B cell (primary cell): ENCODE data around the gene KATNAL2. TPM values are rescaled to one million over a fixed set of nuclear protein-coding genes. Genes with fewer than 3 reads are reported as not detected.

ENCODE experiments used
- ATAC-seq: fragments of 200-7000 bp; cut with Tn5 transposase; one replicate; pipeline ENCODE4 v1.10.0; 2021; ENCODE audit warnings: low read depth, mild to moderate bottlenecking, moderate number of reproducible peaks, moderate library complexity
- CTCF ChIA-PET: fragments of 350-600 bp; sonication (Branson Sonifier 250); formaldehyde crosslinking; loops from one replicate; lab custom pipeline; 2021; ENCODE audit warnings: antibody characterized with exemption, inconsistent platforms; lab: Charles Lee
- POLR2A ChIA-PET: fragments of 350-600 bp; sonication (Branson Sonifier 250); formaldehyde crosslinking; loops from one replicate; lab custom pipeline; 2021; ENCODE audit warnings: antibody characterized with exemption; lab: Charles Lee
- DNase-seq: peaks from one replicate; pipeline ENCODE4 v3.0.0; 2013
- H2AFZ ChIP-seq: 2 replicates; pipeline ENCODE4 v1.6.1; 2012; ENCODE audit warnings: mild to moderate bottlenecking, low read depth, low read length; ENCODE audit not compliant: insufficient read depth, poor library complexity, severe bottlenecking
- H3K27ac ChIP-seq, 2 donors: 1 replicate in 1 of 2; 2 replicates in 1 of 2; pipeline ENCODE4 v1.5.1; 2012 to 2013; ENCODE audit warnings: low read length in 2 of 2, mild to moderate bottlenecking in 2 of 2, moderate library complexity in 1 of 2
- H3K27me3 ChIP-seq, 4 experiments: fragments of 200-600 bp in 1 of 4; sonication (generic) in 1 of 4; replicated peaks in 1 of 4; 1 replicate in 2 of 4; 2 replicates in 2 of 4; pipeline versions ENCODE4 v1.6.1 to v1.7.0; 2013 to 2016; ENCODE audit warnings: low read length in 3 of 4, mild to moderate bottlenecking in 2 of 4, mixed read lengths in 1 of 4, moderate library complexity in 1 of 4; ENCODE audit not compliant: insufficient read depth in 4 of 4, control insufficient read depth in 3 of 4; ENCODE audit errors: control extremely low read depth in 1 of 4
- H3K36me3 ChIP-seq, 2 experiments: replicated peaks in 1 of 2; 1 replicate in 1 of 2; 2 replicates in 1 of 2; pipeline versions ENCODE4 v1.6.1 to v1.7.1; 2013; ENCODE audit warnings: low read length in 1 of 2; ENCODE audit not compliant: insufficient read depth in 2 of 2, control insufficient read depth in 1 of 2; ENCODE audit errors: control extremely low read depth in 1 of 2, extremely low read depth in 1 of 2
- H3K4me1 ChIP-seq, 2 donors: fragments of 200-600 bp in 1 of 2; sonication (generic) in 1 of 2; 1 replicate in 1 of 2; 2 replicates in 1 of 2; pipeline versions ENCODE4 v1.5.1 to v1.6.1; 2013 to 2017; ENCODE audit warnings: low read length in 2 of 2; ENCODE audit not compliant: control insufficient read depth in 2 of 2, insufficient read depth in 2 of 2
- H3K4me2 ChIP-seq: replicated peaks from 2 replicates; pipeline ENCODE3; 2012; ENCODE audit warnings: mild to moderate bottlenecking, low read depth, low read length; ENCODE audit not compliant: poor library complexity, severe bottlenecking
- H3K4me3 ChIP-seq, 5 experiments: fragments of 200-600 bp in 1 of 5; sonication (generic) in 1 of 5; 1 replicate in 3 of 5; 2 replicates in 2 of 5; pipeline versions ENCODE4 v1.5.1 to v1.7.0; 2011 to 2016; ENCODE audit warnings: low read length in 4 of 5, mild to moderate bottlenecking in 4 of 5, low read depth in 2 of 5, control low read depth in 1 of 5, moderate library complexity in 1 of 5; ENCODE audit not compliant: insufficient read depth in 1 of 5; ENCODE audit errors: control extremely low read depth in 1 of 5, extremely low read depth in 1 of 5
- H3K79me2 ChIP-seq: fragments of 200-600 bp; sonication (generic); one replicate; pipeline ENCODE4 v1.6.0; 2016; ENCODE audit warnings: low read length; ENCODE audit not compliant: control insufficient read depth, insufficient read depth
- H3K9ac ChIP-seq: fragments of 200-600 bp; sonication (generic); 2 replicates; pipeline ENCODE4 v1.6.1; 2017; ENCODE audit warnings: mild to moderate bottlenecking, low read length, moderate library complexity
- H3K9me3 ChIP-seq, 3 donors: one replicate each; pipeline versions ENCODE4 v1.6.1 to v1.7.1; 2013; ENCODE audit warnings: low read length in 2 of 3; ENCODE audit not compliant: control insufficient read depth in 2 of 3, insufficient read depth in 1 of 3; ENCODE audit errors: control extremely low read depth in 1 of 3
- H4K20me1 ChIP-seq: 2 replicates; pipeline ENCODE4 v1.6.0; 2012; ENCODE audit warnings: mild to moderate bottlenecking, low read length; ENCODE audit not compliant: insufficient read depth, control insufficient read depth, poor library complexity, severe bottlenecking
- H3K27ac Mint-ChIP-seq: one replicate; pipeline ENCODE4 v1.8.0; 2021; ENCODE audit warnings: mixed read lengths
- H3K27me3 Mint-ChIP-seq: one replicate; pipeline ENCODE4 v1.8.0; 2021; ENCODE audit warnings: mixed read lengths
- H3K4me1 Mint-ChIP-seq: one replicate; pipeline ENCODE4 v1.8.0; 2021; ENCODE audit warnings: mixed read lengths
- H3K4me3 Mint-ChIP-seq: one replicate; pipeline ENCODE4 v1.8.0; 2021; ENCODE audit warnings: mixed read lengths
- H3K9me3 Mint-ChIP-seq: one replicate; pipeline ENCODE4 v1.8.0; 2022; ENCODE audit warnings: mixed read lengths; ENCODE audit not compliant: insufficient read depth
- EZH2 ChIP-seq: IDR thresholded peaks from 2 replicates; pipeline ENCODE4 v1.6.1; 2012; ENCODE audit warnings: borderline replicate concordance, low read depth, mild to moderate bottlenecking, moderate library complexity, low read length; ENCODE audit not compliant: insufficient read depth, poor library complexity, severe bottlenecking
- WGBS: methylation state at CpG from one replicate; pipeline ENCODE4 v1.1.5; 2013; ENCODE audit warnings: missing lambda C conversion rate; ENCODE audit not compliant: insufficient coverage; 5-methylcytosine and 5-hydroxymethylcytosine counted together
- intact Hi-C: fragments of 100-400 bp; cut with micrococcal nuclease; formaldehyde crosslinking; loops from one replicate; pipeline ENCODE4 v1.10.0; 2022
- polyA plus RNA-seq: library from polyadenylated mRNA; depleted of rRNA; stranded (reverse); fragments of >200 nt; gene quantifications from 2 replicates; pipeline ENCODE4 v1.2.3, GENCODE V29; 2012
- total RNA-seq, 2 donors: library from RNA; stranded (reverse); fragments of 120-200 nt in 1 of 2; gene quantifications; 1 replicate in 1 of 2; 2 replicates in 1 of 2; pipeline versions ENCODE4 v1.2.3 to v1.2.4, GENCODE V29; 2013 to 2022
- TF ChIP-seq, protein P1 (sequence below): fragments of 200-600 bp; IDR thresholded peaks from one replicate; pipeline ENCODE4 v1.8.0; 2022; ENCODE audit warnings: antibody characterized with exemption, mild to moderate bottlenecking

Gene KATNAL2
- total and polyA plus RNA-seq, 2 donors (not counting 1 experiment from before 2014, with no cell fraction given), result 1.3 to 3.1 TPM

DNA sequence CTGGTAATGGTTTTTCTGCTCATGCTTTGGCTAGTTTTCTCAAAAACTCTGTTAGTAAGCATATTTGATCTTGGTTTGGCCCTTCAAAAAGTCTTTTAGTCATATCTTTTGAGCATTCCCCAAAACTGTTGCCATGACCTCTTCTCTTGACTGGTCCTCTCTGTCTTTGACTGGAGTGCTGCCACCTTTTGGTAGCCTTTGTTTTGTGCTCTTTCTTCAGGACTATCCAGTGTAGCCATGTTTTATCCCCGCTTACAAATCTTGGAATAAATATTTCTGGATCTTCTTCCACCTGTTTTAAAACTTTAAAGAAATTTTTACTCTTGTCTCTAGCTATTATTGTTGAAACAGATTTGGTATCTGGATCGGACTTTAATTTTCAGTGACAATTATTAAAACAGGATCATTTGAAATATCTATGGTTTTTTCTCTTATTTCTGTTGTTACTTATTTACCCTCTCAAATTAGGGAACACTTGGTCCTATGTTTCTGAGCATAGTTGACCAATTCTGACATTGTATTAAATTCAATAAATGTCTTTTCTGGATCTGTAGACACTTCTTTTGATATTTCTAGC is 119.0 kb downstream of the KATNAL2 start:
- Mint-ChIP-seq H3K4me1 (peaks cover 3% of the 10 kb centered on the region), H3K27ac (no peak overlapping the region), H3K9me3 (no peaks in the 10 kb centered on the region), H3K4me3 (no peak overlapping the region), H3K27me3 (peaks cover 10% of the 10 kb centered on the region)
- no peak overlapping the region for H3K9ac ChIP-seq
- intact Hi-C loops, result no loop called here
- DNase-seq, result no peak
- no peaks in the 10 kb centered on the region for H3K36me3 ChIP-seq
- H2AFZ ChIP-seq, result no peak overlapping the region
- no peaks in the 10 kb centered on the region for H3K27me3 ChIP-seq
- ChIA-PET CTCF (no interaction called here), POLR2A (no interaction called here)
- WGBS, result no CpG with 5 or more reads among the region's 2 CpGs
- H3K9me3 ChIP-seq, result peaks cover 0 to 21% (median 0%) of the 10 kb centered on the region in 3 donors
- TF ChIP-seq, protein P1, sequence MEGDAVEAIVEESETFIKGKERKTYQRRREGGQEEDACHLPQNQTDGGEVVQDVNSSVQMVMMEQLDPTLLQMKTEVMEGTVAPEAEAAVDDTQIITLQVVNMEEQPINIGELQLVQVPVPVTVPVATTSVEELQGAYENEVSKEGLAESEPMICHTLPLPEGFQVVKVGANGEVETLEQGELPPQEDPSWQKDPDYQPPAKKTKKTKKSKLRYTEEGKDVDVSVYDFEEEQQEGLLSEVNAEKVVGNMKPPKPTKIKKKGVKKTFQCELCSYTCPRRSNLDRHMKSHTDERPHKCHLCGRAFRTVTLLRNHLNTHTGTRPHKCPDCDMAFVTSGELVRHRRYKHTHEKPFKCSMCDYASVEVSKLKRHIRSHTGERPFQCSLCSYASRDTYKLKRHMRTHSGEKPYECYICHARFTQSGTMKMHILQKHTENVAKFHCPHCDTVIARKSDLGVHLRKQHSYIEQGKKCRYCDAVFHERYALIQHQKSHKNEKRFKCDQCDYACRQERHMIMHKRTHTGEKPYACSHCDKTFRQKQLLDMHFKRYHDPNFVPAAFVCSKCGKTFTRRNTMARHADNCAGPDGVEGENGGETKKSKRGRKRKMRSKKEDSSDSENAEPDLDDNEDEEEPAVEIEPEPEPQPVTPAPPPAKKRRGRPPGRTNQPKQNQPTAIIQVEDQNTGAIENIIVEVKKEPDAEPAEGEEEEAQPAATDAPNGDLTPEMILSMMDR, result no peak
- no peak for TF ChIP-seq EZH2
- H3K4me2 ChIP-seq, result no peak overlapping the region
- no peaks in the 10 kb centered on the region for H3K79me2 ChIP-seq
- no peak overlapping the region for H3K4me3 ChIP-seq
- no peaks in the 10 kb centered on the region for H3K4me1 ChIP-seq
- H3K27ac ChIP-seq, result no peak overlapping the region
- H4K20me1 ChIP-seq, result no peaks in the 10 kb centered on the region
- no peak for ATAC-seq

- POLR2A ChIA-PET, result no interaction called here
- H3K27ac ChIP-seq, result no peak overlapping the region
- H4K20me1 ChIP-seq, result no peaks in the 10 kb centered on the region
- peaks cover 0 to 18% (median 0%) of the 10 kb centered on the region in 3 donors for H3K9me3 ChIP-seq
- no peak for ATAC-seq
- TF ChIP-seq EZH2, result no peak
- TF ChIP-seq, protein P1, result no peak
- peaks cover 10% of the 10 kb centered on the region for H3K27me3 Mint-ChIP-seq
- CTCF ChIA-PET, result interaction anchor here (0.7 kb wide), 1 partner anchor 454 kb away, joined by 5 read pairs; no protein-coding TSS in a partner anchor
- H3K4me1 ChIP-seq, result no peaks in the 10 kb centered on the region
- intact Hi-C loops, result no loop called here
- no peak for DNase-seq
- H3K36me3 ChIP-seq, result no peaks in the 10 kb centered on the region
- no peaks in the 10 kb centered on the region for H3K9me3 Mint-ChIP-seq
- H3K27me3 ChIP-seq, result no peaks in the 10 kb centered on the region
- WGBS, result no CpG with 5 or more reads among the region's 3 CpGs
- H3K9ac ChIP-seq, result no peak overlapping the region
- no peak overlapping the region for H3K4me2 ChIP-seq
- no peaks in the 10 kb centered on the region for H3K79me2 ChIP-seq
- H3K4me3 Mint-ChIP-seq, result no peak overlapping the region
- peaks cover 3% of the 10 kb centered on the region for H3K4me1 Mint-ChIP-seq
- H3K27ac Mint-ChIP-seq, result no peak overlapping the region
- no peak overlapping the region for H3K4me3 ChIP-seq
- H2AFZ ChIP-seq, result no peak overlapping the region
These were observed 119.7 kb downstream of the KATNAL2 start for GRCh38 chr18:47036927-47037578.
